GM12801 (cell line): Measurements from ENCODE around the gene JPH3.

ENCODE experiments used
- CTCF ChIP-seq: IDR thresholded peaks from one replicate; pipeline ENCODE4 v1.5.1; 2011; ENCODE audit warnings: control low read depth; ENCODE audit not compliant: insufficient read length; ENCODE audit errors: extremely low read depth

JPH3 gene

GRCh38 chr16:87560428-87561199, 41.7 kb upstream of the JPH3 start:
- no peak for TF ChIP-seq CTCF

DNA sequence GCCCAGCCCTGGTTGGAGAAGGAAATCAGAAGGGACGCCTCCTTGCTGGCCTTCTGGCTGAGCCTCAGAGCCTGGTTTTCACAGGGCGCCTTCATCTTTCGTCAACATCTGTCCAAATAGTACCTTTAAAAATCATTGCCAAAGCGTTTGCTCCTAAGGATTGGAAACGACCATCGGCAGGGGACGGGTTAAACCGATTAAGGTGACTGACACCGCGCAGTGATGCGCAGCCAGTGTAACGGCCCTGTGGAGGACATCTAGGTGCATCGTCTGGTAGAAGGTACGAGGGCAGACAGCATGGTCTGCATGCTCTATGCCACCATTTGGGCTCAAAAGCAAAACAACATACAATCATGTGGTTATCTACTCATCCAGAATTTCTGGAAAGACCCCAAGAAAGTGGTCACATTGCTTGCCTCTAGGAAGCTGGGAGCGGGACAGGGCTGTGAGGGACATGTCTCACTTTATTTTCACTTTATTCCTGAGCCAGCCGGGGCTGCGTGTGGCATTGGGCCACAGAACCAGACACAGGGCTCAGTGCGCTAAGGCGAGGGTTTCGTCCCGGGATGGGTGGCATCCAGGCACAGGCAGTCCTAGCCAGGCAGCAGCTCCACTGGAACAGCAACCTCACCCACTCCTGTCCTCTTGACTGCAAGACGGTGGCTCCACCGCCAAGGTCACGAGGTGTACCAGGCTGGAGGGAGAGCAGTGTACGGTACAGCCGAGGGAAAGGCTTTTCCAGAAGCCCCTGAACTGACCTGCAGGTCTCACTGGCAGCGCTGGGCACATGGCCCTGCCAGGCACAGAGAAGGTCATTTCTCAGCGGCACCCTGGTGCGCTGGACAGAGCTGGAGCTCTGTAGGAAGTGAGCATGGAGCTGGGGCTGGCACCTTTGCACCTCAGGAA, 40.9 kb upstream of the JPH3 start:
- no peak for TF ChIP-seq CTCF

DNA sequence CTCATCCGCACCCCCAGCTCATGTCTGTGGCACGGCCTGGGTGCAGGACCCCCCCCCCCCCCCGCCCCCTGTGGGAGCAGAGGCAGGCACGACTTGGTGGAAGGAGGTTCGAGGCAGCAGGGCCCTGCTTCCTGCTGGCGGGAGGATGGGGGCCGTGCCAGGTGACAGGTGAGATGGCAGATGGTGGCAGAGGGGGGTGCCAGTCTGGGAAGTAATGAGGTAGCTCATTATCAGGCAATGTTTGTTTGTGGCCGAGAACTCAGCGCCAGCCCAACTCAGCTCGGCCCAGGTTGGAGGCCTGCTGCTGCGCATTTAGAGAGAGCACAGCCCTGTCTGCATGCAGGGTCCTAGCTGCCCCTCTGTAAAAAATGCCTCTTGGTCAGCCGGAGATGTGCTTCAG, 40.1 kb upstream of the JPH3 start:
- no peak for TF ChIP-seq CTCF

- TF ChIP-seq CTCF: no peak
These were observed 39.3 kb upstream of the JPH3 start for GRCh38 chr16:87563022-87563421.

DNA sequence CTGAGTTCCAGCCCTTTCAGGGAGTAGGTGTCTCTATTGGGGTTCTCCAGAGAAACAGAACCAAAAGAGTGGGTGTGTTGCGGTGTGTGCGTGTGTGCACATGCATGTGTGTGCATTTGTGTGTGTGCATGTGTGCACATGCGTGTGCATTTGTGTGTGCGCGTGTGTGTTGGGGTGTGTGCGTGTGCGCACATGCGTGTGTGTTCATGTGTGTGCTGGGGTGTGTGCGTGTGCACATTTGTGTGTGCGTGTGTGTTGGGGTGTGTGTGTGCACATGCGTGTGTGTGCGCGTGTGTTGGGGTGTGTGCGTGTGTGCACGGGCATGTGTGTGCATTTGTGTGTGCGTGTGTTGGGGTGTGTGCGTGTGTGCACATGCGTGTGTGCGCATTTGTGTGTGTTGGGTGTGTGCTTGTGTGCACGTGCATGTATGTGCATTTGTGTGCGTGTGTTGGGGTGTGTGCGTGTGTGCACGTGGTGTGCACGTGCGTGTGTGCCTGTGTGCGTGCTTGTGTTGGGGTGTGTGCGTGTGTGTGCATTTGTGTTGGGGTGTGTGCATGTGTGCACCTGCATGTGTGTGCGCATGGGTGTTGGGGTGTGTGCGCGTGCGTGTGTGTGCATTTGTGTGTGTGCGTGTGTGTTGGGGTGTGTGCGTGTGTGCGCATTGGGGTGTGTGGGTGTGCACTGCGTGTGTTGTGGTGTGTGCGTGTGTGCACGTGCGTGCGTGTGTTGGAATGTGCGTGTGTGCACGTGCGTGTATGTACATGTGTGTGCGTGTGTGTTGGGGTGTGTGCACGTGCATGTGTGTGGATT, 38.4 kb upstream of the JPH3 start:
- TF ChIP-seq CTCF: no peak

- TF ChIP-seq CTCF: no peak
These were observed 37.9 kb upstream of the JPH3 start for GRCh38 chr16:87564524-87564778.
